GM19397 (cell line): ENCODE measurements around the gene RLIM.

ENCODE experiments used
- ATAC-seq: cut with Tn5 transposase; IDR thresholded peaks from one replicate; pipeline ENCODE4 v1.9.1; 2021; ENCODE audit warnings: mild to moderate bottlenecking, moderate library complexity; ENCODE audit not compliant: unreplicated experiment

RLIM gene

GRCh38 chrX:74536832-74537371 lies 77.5 kb downstream of the RLIM start:
- peak; percentile 6 for ATAC-seq

GRCh38 chrX:74536152-74536831 lies 78.1 kb downstream of the RLIM start:
- peak; percentile 57 for ATAC-seq

GRCh38 chrX:74535408-74536151 lies 78.8 kb downstream of the RLIM start:
- ATAC-seq = peak; percentile 34
